Lower lobe of right lung (tissue), 2 donors: ENCODE results near the gene NR6A1. TPM values are rescaled to one million over a fixed set of nuclear protein-coding genes. Genes with fewer than 3 reads are reported as not detected.

Source experiments
- ATAC-seq, 2 donors: fragments of 200-7000 bp; cut with Tn5 transposase; one replicate each; pipeline ENCODE4 v1.9.1; 2020 to 2022; ENCODE audit warnings: mild to moderate bottlenecking in 2 of 2, moderate library complexity in 2 of 2
- DNase-seq: peaks from one replicate; pipeline ENCODE4 v3.0.0-alpha.2; 2020
- H3K27ac ChIP-seq: fragments of 200-600 bp; one replicate; pipeline ENCODE4 v1.8.0; 2022
- H3K27me3 ChIP-seq: fragments of 200-600 bp; one replicate; pipeline ENCODE4 v1.8.0; 2022; ENCODE audit warnings: low read depth
- H3K36me3 ChIP-seq: fragments of 200-600 bp; one replicate; pipeline ENCODE4 v1.8.0; 2022; ENCODE audit warnings: mild to moderate bottlenecking
- H3K4me1 ChIP-seq: fragments of 200-600 bp; one replicate; pipeline ENCODE4 v1.8.0; 2022
- H3K4me3 ChIP-seq: fragments of 200-600 bp; one replicate; pipeline ENCODE4 v1.8.0; 2022; ENCODE audit warnings: mild to moderate bottlenecking
- H3K9me3 ChIP-seq: fragments of 200-600 bp; one replicate; pipeline ENCODE4 v1.8.0; 2022
- CTCF ChIP-seq: fragments of 200-600 bp; IDR thresholded peaks from one replicate; pipeline ENCODE4 v1.8.0; 2022; ENCODE audit warnings: antibody characterized with exemption, mild to moderate bottlenecking
- intact Hi-C: fragments of 100-400 bp; cut with DNase I; formaldehyde crosslinking; loops from one replicate; pipeline ENCODE4 v1.11.0; 2022
- total RNA-seq: library from RNA; stranded (reverse); fragmentation: NEBNext Ultra II Directional; extraction: Animal tissue kit (Norgen Biotek cat#: 25700); gene quantifications from one replicate; pipeline ENCODE4 v1.2.1, GENCODE V29; 2021
- donor health status: DM: no; HTN: yes; CAD: no; lungs with severe emphysema.

Gene NR6A1
- total RNA-seq, 1 donor from 2014 or later: 4.5 TPM

GRCh38 chr9:124504530-124505005, 266.5 kb downstream of the NR6A1 start:
- Histone ChIP-seq H3K4me1 (peaks cover 4% of the 10 kb centered on the region), H3K27ac (no peak overlapping the region), H3K9me3 (no peaks in the 10 kb centered on the region), H3K36me3 (no peaks in the 10 kb centered on the region), H3K4me3 (peak overlapping the region; percentile 23), H3K27me3 (peaks cover 66% of the 10 kb centered on the region)
- no peak for TF ChIP-seq CTCF
- intact Hi-C loops: no loop called here
- ATAC-seq (no peak), DNase-seq (peak; percentile 16)

- H3K4me1 ChIP-seq: peaks cover 4% of the 10 kb centered on the region
- intact Hi-C loops: no loop called here
- no peaks in the 10 kb centered on the region for H3K9me3 ChIP-seq
- H3K36me3 ChIP-seq: no peaks in the 10 kb centered on the region
- peak overlapping the region; percentile 23 for H3K4me3 ChIP-seq
- H3K27ac ChIP-seq: no peak overlapping the region
- DNase-seq (peak; percentile 24), ATAC-seq (no peak)
- no peak for TF ChIP-seq CTCF
- peaks cover 69% of the 10 kb centered on the region for H3K27me3 ChIP-seq
These were observed 267.2 kb downstream of the NR6A1 start for GRCh38 chr9:124503713-124504529.

- no peaks in the 10 kb centered on the region for H3K36me3 ChIP-seq
- H3K27ac ChIP-seq: no peak overlapping the region
- peaks cover 69% of the 10 kb centered on the region for H3K27me3 ChIP-seq
- intact Hi-C loops: no loop called here
- no peak for TF ChIP-seq CTCF
- no peak for ATAC-seq
- peaks cover 4% of the 10 kb centered on the region for H3K4me1 ChIP-seq
- DNase-seq: peak; percentile 32
- no peaks in the 10 kb centered on the region for H3K9me3 ChIP-seq
- H3K4me3 ChIP-seq: peak overlapping the region; percentile 6
These were observed 268.1 kb downstream of the NR6A1 start for GRCh38 chr9:124502711-124503702.

- intact Hi-C loops: no loop called here
- Histone ChIP-seq H3K27ac (no peak overlapping the region), H3K4me3 (no peak overlapping the region), H3K9me3 (no peaks in the 10 kb centered on the region), H3K36me3 (no peaks in the 10 kb centered on the region), H3K4me1 (peaks cover 4% of the 10 kb centered on the region), H3K27me3 (peaks cover 65% of the 10 kb centered on the region)
- no peak for DNase-seq
- TF ChIP-seq CTCF: no peak
- no peak for ATAC-seq
These were observed 269.3 kb downstream of the NR6A1 start for GRCh38 chr9:124501771-124502320.
